DOHH2 (cell line): Measurements from ENCODE around the gene TMEM132E.

Source experiments
- H3F3A ChIP-seq: fragments of 200-600 bp; sonication (generic), shearing (Covaris generic); 2 replicates; pipeline ENCODE4 v1.6.0; 2016; ENCODE audit warnings: antibody characterized with exemption, mild to moderate bottlenecking; ENCODE audit not compliant: control insufficient read depth, insufficient read depth
- H3K27ac ChIP-seq: fragments of 200-600 bp; sonication (generic); 2 replicates; pipeline ENCODE4 v1.5.1; 2014; ENCODE audit warnings: low read depth, mild to moderate bottlenecking, low read length, moderate library complexity
- H3K27me3 ChIP-seq: fragments of 200-600 bp; sonication (generic); 2 replicates; pipeline ENCODE4 v1.6.1; 2014; ENCODE audit warnings: mild to moderate bottlenecking, low read length, mixed read lengths; ENCODE audit not compliant: control insufficient read depth
- H3K36me3 ChIP-seq: fragments of 200-600 bp; sonication (generic); 2 replicates; pipeline ENCODE4 v1.6.1; 2014; ENCODE audit warnings: mild to moderate bottlenecking, low read length, moderate library complexity, mixed read lengths; ENCODE audit not compliant: control insufficient read depth
- H3K4me1 ChIP-seq: fragments of 200-600 bp; sonication (generic); 2 replicates; pipeline ENCODE4 v1.6.1; 2014; ENCODE audit warnings: mild to moderate bottlenecking, low read length, mixed read lengths; ENCODE audit not compliant: control insufficient read depth
- H3K4me2 ChIP-seq: fragments of 200-600 bp; sonication (generic); 2 replicates; pipeline ENCODE4 v1.6.0; 2014; ENCODE audit warnings: mild to moderate bottlenecking, low read length, moderate library complexity
- H3K4me3 ChIP-seq: fragments of 200-600 bp; sonication (generic); 2 replicates; pipeline ENCODE4 v1.5.1; 2014; ENCODE audit warnings: mild to moderate bottlenecking, low read length, mixed read lengths
- H3K79me2 ChIP-seq: fragments of 200-600 bp; sonication (generic); 2 replicates; pipeline ENCODE4 v1.6.1; 2014; ENCODE audit warnings: mild to moderate bottlenecking, low read length, mixed read lengths; ENCODE audit not compliant: control insufficient read depth
- H3K9me2 ChIP-seq: fragments of 200-600 bp; sonication (generic); replicated peaks from 2 replicates; pipeline ENCODE4 v1.6.1; 2014; ENCODE audit warnings: mild to moderate bottlenecking, low read length, mixed read lengths; ENCODE audit not compliant: control insufficient read depth
- H3K9me3 ChIP-seq: fragments of 200-600 bp; sonication (generic); 2 replicates; pipeline ENCODE4 v1.6.1; 2014; ENCODE audit warnings: antibody characterized with exemption, low read length, mixed read lengths; ENCODE audit not compliant: control insufficient read depth, insufficient read depth
- H4K20me1 ChIP-seq: fragments of 200-600 bp; sonication (generic); 2 replicates; pipeline ENCODE4 v1.6.0; 2014; ENCODE audit warnings: low read depth, mild to moderate bottlenecking, antibody characterized with exemption, low read length, moderate library complexity; ENCODE audit not compliant: control insufficient read depth, insufficient read depth
- EZH2phosphoT487 ChIP-seq: fragments of 200-600 bp; sonication (generic); IDR thresholded peaks from 2 replicates; pipeline ENCODE4 v1.6.1; 2017; ENCODE audit warnings: borderline replicate concordance, mild to moderate bottlenecking, antibody characterized with exemption, low read length, moderate library complexity, mixed read lengths
- TF ChIP-seq, protein P1 (sequence below): fragments of 200-600 bp; sonication (generic); IDR thresholded peaks from one replicate; pipeline ENCODE4 v1.5.1; 2014; ENCODE audit warnings: antibody characterized with exemption, mild to moderate bottlenecking, low read depth, low read length; ENCODE audit not compliant: poor library complexity, severe bottlenecking

Gene TMEM132E

DNA sequence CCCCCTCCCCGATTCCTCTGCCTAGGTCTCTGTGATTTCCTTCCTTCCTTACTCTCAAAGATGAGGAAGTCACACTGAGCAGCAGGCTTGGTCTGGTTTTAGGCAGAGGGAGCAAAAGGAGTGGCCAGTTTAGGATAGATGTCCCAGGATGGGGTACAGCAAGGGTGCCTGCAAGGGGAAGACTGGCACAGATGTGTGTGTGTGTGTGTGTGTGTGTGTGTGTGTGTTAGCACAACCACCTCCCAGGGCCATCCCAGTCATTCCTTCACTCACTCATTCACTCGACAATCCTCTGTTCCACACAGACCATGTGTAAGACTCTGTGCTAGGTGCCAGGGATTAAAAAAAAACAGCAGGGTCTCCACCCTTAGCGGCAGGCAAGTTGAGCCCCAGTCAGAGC, 35.9 kb downstream of the TMEM132E start:
- H3K4me1 ChIP-seq, result no peaks in the 10 kb centered on the region
- no peaks in the 10 kb centered on the region for H3K36me3 ChIP-seq
- no peaks in the 10 kb centered on the region for H3K27me3 ChIP-seq
- H3K4me2 ChIP-seq, result no peak overlapping the region
- no peaks in the 10 kb centered on the region for H3F3A ChIP-seq
- H4K20me1 ChIP-seq, result no peaks in the 10 kb centered on the region
- no peak overlapping the region for H3K27ac ChIP-seq
- H3K79me2 ChIP-seq, result no peaks in the 10 kb centered on the region
- no peaks in the 10 kb centered on the region for H3K9me2 ChIP-seq
- no peaks in the 10 kb centered on the region for H3K9me3 ChIP-seq
- no peak overlapping the region for H3K4me3 ChIP-seq
- TF ChIP-seq, protein P1, sequence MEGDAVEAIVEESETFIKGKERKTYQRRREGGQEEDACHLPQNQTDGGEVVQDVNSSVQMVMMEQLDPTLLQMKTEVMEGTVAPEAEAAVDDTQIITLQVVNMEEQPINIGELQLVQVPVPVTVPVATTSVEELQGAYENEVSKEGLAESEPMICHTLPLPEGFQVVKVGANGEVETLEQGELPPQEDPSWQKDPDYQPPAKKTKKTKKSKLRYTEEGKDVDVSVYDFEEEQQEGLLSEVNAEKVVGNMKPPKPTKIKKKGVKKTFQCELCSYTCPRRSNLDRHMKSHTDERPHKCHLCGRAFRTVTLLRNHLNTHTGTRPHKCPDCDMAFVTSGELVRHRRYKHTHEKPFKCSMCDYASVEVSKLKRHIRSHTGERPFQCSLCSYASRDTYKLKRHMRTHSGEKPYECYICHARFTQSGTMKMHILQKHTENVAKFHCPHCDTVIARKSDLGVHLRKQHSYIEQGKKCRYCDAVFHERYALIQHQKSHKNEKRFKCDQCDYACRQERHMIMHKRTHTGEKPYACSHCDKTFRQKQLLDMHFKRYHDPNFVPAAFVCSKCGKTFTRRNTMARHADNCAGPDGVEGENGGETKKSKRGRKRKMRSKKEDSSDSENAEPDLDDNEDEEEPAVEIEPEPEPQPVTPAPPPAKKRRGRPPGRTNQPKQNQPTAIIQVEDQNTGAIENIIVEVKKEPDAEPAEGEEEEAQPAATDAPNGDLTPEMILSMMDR, result no peak
- no peak for TF ChIP-seq EZH2phosphoT487

DNA sequence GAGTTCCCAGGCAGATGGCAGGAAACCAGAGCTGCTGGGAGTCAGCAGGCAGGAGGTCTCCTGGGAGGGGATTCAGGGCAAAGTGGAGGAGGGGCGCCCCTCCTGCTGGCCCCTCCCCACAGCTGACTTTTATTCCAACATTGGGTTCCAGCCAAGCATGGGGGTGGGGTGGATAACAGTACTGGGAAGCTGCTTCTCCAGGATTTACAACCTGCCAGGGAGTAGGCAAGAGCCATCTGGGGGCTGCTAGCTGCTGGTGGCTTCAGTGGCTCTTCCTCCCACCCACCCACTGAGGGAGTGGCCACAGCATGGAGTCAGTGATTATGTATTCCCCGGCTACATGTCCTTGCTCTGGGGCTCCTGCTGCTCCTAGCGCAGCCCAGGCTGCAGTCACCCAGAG, 36.8 kb downstream of the TMEM132E start:
- H3K27me3 ChIP-seq, result no peaks in the 10 kb centered on the region
- H3K9me2 ChIP-seq, result no peaks in the 10 kb centered on the region
- TF ChIP-seq EZH2phosphoT487, result no peak
- TF ChIP-seq, protein P1, result no peak
- no peak overlapping the region for H3K4me3 ChIP-seq
- H3K79me2 ChIP-seq, result no peaks in the 10 kb centered on the region
- no peak overlapping the region for H3K27ac ChIP-seq
- no peaks in the 10 kb centered on the region for H3K36me3 ChIP-seq
- no peaks in the 10 kb centered on the region for H3K9me3 ChIP-seq
- no peaks in the 10 kb centered on the region for H4K20me1 ChIP-seq
- H3K4me1 ChIP-seq, result no peaks in the 10 kb centered on the region
- no peak overlapping the region for H3K4me2 ChIP-seq
- no peaks in the 10 kb centered on the region for H3F3A ChIP-seq

DNA sequence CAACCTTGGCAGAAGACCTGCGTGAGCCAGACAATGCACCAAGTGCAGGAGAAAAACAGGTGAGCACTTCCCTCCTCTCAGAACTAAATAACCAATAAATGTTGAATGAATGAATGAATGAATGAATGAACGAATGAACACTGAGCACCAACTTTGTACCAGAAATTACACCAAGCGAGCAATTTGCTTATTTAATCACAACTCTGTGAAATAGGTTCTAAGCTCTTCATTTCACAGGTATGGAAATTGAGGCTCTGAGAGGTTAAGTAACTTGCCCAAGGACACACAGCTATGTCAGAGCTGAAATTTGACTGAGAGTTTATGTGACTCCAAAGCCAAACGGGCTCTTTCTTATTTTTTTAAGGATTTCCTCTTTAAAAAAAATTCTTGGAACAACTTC, 38.0 kb downstream of the TMEM132E start:
- TF ChIP-seq, protein P1, result no peak
- TF ChIP-seq EZH2phosphoT487, result no peak
- no peaks in the 10 kb centered on the region for H3K9me2 ChIP-seq
- no peaks in the 10 kb centered on the region for H3K79me2 ChIP-seq
- no peak overlapping the region for H3K4me2 ChIP-seq
- H3K9me3 ChIP-seq, result no peaks in the 10 kb centered on the region
- H3K4me3 ChIP-seq, result no peak overlapping the region
- H3K36me3 ChIP-seq, result no peaks in the 10 kb centered on the region
- no peaks in the 10 kb centered on the region for H3K27me3 ChIP-seq
- no peaks in the 10 kb centered on the region for H4K20me1 ChIP-seq
- no peaks in the 10 kb centered on the region for H3F3A ChIP-seq
- no peak overlapping the region for H3K27ac ChIP-seq
- no peaks in the 10 kb centered on the region for H3K4me1 ChIP-seq
